GM21723 (cell line): ENCODE results near the gene DGKE.

Source experiments
- ATAC-seq: cut with Tn5 transposase; IDR thresholded peaks from one replicate; pipeline ENCODE4 v1.9.1; 2021; ENCODE audit warnings: mild to moderate bottlenecking, moderate library complexity; ENCODE audit not compliant: unreplicated experiment

The DGKE gene

GRCh38 chr17:56887552-56888467, 53.9 kb downstream of the DGKE start:
- no peak for ATAC-seq

GRCh38 chr17:56890390-56890789, 56.4 kb downstream of the DGKE start:
- ATAC-seq: no peak

GRCh38 chr17:56890906-56891674, 57.1 kb downstream of the DGKE start:
- ATAC-seq: no peak

GRCh38 chr17:56891751-56892150, 57.8 kb downstream of the DGKE start:
- ATAC-seq: no peak

- no peak for ATAC-seq
These were observed 58.4 kb downstream of the DGKE start for GRCh38 chr17:56892333-56892732.

- ATAC-seq: no peak
These were observed 59.6 kb downstream of the DGKE start for GRCh38 chr17:56893503-56893902.

GRCh38 chr17:56894859-56895455, 61.0 kb downstream of the DGKE start:
- no peak for ATAC-seq

- ATAC-seq: no peak
These were observed 62.4 kb downstream of the DGKE start for GRCh38 chr17:56896217-56896967.

GRCh38 chr17:56896968-56897359, 63.0 kb downstream of the DGKE start:
- ATAC-seq: no peak

- no peak for ATAC-seq
These were observed 63.9 kb downstream of the DGKE start for GRCh38 chr17:56897646-56898424.

GRCh38 chr17:56898874-56899273, 64.9 kb downstream of the DGKE start:
- no peak for ATAC-seq

GRCh38 chr17:56899403-56899802, 65.5 kb downstream of the DGKE start:
- no peak for ATAC-seq

GRCh38 chr17:56902348-56902747, 68.4 kb downstream of the DGKE start:
- no peak for ATAC-seq

- ATAC-seq: no peak
These were observed 69.6 kb downstream of the DGKE start for GRCh38 chr17:56903560-56903959.

GRCh38 chr17:56908001-56908542, 74.1 kb downstream of the DGKE start:
- ATAC-seq: peak; percentile 72

- no peak for ATAC-seq
These were observed 76.0 kb downstream of the DGKE start for GRCh38 chr17:56909742-56910508.

- no peak for ATAC-seq
These were observed 76.7 kb downstream of the DGKE start for GRCh38 chr17:56910509-56911235.
